AG04450 (cell line): ENCODE measurements around the gene P2RY6. TPM values are rescaled to one million over a fixed set of nuclear protein-coding genes. Genes with fewer than 3 reads are reported as not detected.

Experiments
- CTCF ChIA-PET: fragments of 300-600, 350-600 bp; formaldehyde crosslinking; extraction: SDS; loops from one replicate; lab custom pipeline; 2022; ENCODE audit warnings: antibody characterized with exemption, inconsistent platforms; lab: Charles Lee
- POLR2A ChIA-PET: fragments of 350-600 bp; formaldehyde crosslinking; extraction: SDS; loops from one replicate; lab custom pipeline; 2021; ENCODE audit warnings: antibody characterized with exemption, inconsistent platforms; lab: Yijun Ruan, JAX
- DNase-seq: peaks from one replicate; pipeline ENCODE4 v3.0.0-alpha.2; 2011; ENCODE audit warnings: low read depth, low spot score
- H3K27ac ChIP-seq: one replicate; pipeline ENCODE4 v1.5.1; 2012; ENCODE audit warnings: low read depth, low read length, control low read depth
- H3K27me3 ChIP-seq: one replicate; pipeline ENCODE4 v1.6.0; 2012; ENCODE audit warnings: low read length; ENCODE audit not compliant: control insufficient read depth, insufficient read depth
- H3K4me3 ChIP-seq: 2 replicates; pipeline ENCODE4 v1.5.1; 2011; ENCODE audit warnings: mild to moderate bottlenecking, low read depth, low read length, control low read depth
- H3K9me3 ChIP-seq: 2 replicates; pipeline ENCODE4 v1.5.1; 2012; ENCODE audit warnings: low read length; ENCODE audit not compliant: control insufficient read depth, insufficient read depth
- polyA plus RNA-seq: library from polyadenylated mRNA; depleted of rRNA; stranded (reverse); fragments of >200 nt; gene quantifications from 2 replicates; pipeline ENCODE4 v1.2.3, GENCODE V29; 2011
- TF ChIP-seq, protein P1 (sequence below): IDR thresholded peaks from 2 replicates; pipeline ENCODE4 v1.5.1; 2011; ENCODE audit warnings: low read depth, low read length, control low read depth, inconsistent platforms

Gene P2RY6
- polyA plus RNA-seq, 1 experiment = not detected

DNA sequence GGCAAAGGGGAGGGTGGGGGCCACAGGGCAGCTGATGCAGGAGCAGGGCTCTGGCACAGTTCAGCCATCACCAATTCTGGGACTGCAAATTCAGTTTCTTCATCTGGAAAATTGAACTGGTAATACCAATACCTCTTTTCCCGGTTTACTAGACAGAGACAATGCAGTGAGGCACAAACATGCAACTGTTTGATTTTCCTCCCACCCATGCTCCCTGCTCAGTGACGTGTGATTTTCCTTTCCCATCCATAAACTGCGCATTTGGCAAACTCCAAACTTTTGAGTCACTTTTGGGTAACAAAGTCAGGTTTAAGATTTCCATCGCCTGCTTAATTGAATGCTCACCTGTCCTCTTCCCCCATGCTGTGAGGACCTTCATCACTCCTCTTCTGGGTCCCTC lies 30.8 kb upstream of the P2RY6 start:
- no peak for DNase-seq
- TF ChIP-seq, protein P1, sequence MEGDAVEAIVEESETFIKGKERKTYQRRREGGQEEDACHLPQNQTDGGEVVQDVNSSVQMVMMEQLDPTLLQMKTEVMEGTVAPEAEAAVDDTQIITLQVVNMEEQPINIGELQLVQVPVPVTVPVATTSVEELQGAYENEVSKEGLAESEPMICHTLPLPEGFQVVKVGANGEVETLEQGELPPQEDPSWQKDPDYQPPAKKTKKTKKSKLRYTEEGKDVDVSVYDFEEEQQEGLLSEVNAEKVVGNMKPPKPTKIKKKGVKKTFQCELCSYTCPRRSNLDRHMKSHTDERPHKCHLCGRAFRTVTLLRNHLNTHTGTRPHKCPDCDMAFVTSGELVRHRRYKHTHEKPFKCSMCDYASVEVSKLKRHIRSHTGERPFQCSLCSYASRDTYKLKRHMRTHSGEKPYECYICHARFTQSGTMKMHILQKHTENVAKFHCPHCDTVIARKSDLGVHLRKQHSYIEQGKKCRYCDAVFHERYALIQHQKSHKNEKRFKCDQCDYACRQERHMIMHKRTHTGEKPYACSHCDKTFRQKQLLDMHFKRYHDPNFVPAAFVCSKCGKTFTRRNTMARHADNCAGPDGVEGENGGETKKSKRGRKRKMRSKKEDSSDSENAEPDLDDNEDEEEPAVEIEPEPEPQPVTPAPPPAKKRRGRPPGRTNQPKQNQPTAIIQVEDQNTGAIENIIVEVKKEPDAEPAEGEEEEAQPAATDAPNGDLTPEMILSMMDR = no peak
- CTCF ChIA-PET = interaction anchor here (1.8 kb wide), 1 partner anchor 64 kb away, joined by 11 read pairs; no protein-coding TSS in a partner anchor
- POLR2A ChIA-PET = no interaction called here
- Histone ChIP-seq H3K27ac (no peak overlapping the region), H3K9me3 (no peaks in the 10 kb centered on the region), H3K4me3 (no peak overlapping the region), H3K27me3 (no peaks in the 10 kb centered on the region)

DNA sequence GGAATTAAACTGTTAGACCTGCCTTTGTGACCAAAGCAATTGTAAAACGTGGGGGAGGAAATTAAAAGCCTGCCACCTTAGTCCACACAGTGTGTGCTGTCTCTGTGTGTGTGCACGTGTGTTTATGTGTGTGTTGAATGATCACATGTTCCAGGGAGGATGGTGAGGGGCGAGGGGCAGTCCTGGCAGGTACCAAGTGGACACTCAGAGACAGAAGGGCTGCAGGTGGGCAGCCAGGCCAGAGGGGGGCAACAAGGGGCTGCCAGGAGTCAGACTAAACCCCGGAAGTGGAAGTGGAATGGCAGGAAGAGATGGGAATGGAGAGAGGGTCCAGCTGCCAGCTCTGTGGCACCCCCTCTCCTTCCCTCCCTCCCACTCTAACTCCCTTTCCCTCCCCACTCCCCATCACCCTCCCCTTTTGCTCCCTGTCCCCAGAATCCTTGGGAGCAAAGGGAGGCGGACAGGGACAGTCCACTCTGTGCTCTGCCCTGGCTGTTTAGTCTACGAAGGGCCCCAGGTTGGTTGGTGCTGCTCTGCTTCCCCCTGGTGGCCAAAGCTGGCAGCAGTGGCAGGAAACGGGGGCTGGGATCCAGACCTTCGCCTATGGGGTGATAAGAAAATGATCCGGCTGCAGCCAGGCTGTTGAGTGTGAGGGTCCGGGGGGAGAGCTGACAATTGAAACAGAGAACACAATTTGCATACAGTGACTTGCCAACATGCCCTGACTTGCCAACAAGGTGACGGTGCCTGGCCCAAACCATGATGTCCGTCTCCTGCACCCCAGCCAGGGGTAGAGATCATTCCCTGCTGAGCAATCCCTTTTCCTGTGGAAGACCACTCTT lies 29.7 kb upstream of the P2RY6 start:
- TF ChIP-seq, protein P1 = peak; percentile 97
- POLR2A ChIA-PET = interaction anchor here (1.0 kb wide), 1 partner anchor 9 kb away, joined by 5 read pairs; no protein-coding TSS in a partner anchor
- DNase-seq = peak; percentile 26
- Histone ChIP-seq H3K4me3 (peak overlapping the region; percentile 7; the same call in 1 of the 2 replicates), H3K27me3 (no peaks in the 10 kb centered on the region), H3K9me3 (no peaks in the 10 kb centered on the region), H3K27ac (no peak overlapping the region)
- CTCF ChIA-PET = interaction anchor here (0.6 to 3.2 kb wide), 32 partner anchors 9 to 557 kb away, joined by 3 to 24 read pairs (median 4); partner anchors contain the start of gene STARD10

- H3K9me3 ChIP-seq = no peaks in the 10 kb centered on the region
- no peaks in the 10 kb centered on the region for H3K27me3 ChIP-seq
- CTCF ChIA-PET = interaction anchor here (0.6 to 3.2 kb wide), 30 partner anchors 10 to 558 kb away, joined by 3 to 24 read pairs (median 4); partner anchors contain the start of gene STARD10
- no peak for DNase-seq
- H3K27ac ChIP-seq = no peak overlapping the region
- no peak overlapping the region for H3K4me3 ChIP-seq
- POLR2A ChIA-PET = interaction anchor here (1.0 kb wide), 1 partner anchor 9 kb away, joined by 5 read pairs; no protein-coding TSS in a partner anchor
- TF ChIP-seq, protein P1 = no peak
Measured at GRCh38 chr11:73243093-73243485, 29.0 kb upstream of the P2RY6 start.

DNA sequence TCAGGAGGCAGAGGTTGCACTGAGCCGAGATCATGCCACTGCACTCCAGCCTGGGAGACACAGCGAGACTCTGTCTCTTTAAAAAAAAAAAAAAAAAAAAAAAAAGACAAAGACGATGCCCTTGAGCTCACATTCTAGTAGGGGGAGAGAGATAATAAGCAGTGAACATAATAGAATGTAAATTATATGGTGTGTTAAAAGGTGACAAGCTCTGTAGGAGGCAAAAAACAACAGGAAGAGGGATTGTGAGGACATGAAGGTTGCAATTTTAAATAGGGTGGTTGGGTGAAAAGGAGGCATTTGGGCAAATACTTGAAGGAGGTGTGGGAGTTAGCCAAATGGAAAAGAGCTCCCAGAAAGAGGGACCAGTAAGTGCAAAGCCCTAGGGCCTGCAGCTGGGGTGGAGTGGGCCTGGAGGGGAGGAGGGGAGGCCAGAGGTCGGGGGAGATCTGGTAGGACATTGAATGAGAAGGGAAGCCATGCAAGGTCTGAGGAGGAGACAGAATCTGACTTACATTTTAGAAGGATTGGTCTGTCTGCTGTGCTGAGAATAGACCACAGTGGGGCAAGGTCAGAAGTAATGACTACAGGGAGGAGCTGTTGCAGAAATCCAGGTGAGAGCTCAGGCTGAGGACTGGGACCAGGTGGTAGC lies 27.4 kb upstream of the P2RY6 start:
- ChIA-PET POLR2A (no interaction called here), CTCF (interaction anchor here (0.6 to 3.2 kb wide), 15 partner anchors 11 to 577 kb away, joined by 3 to 24 read pairs (median 4); no protein-coding TSS in a partner anchor)
- no peaks in the 10 kb centered on the region for H3K27me3 ChIP-seq
- no peak for DNase-seq
- TF ChIP-seq, protein P1 = no peak
- no peak overlapping the region for H3K4me3 ChIP-seq
- no peak overlapping the region for H3K27ac ChIP-seq
- no peaks in the 10 kb centered on the region for H3K9me3 ChIP-seq
